Measurements from ENCODE around the gene SNX25.

SNX25 gene

DNA sequence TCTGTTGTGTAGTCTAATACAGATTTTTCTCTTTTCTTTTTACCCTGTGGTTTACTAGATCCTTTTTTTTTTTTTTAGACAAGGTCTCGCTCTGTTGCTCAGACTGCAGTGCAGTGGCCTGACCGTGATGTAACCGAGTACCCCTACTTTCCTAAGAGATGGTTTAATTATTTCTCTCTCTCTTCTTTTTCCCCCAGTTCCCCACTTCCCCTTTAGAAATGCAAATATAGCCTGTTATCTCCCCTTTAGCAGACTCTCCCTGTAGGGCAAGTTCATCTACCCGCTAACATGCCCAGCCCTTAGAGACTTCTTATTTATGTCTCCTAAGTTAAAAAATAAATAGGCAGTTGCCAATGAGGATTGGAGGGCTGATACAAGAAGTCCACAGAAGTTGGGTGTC is 4.5 kb downstream of the SNX25 start:
- Histone ChIP-seq H3K4me3 (0 out of 2 replicates have a peak overlapping the region, but pooled peaks have one; percentile 1), H3K36me3 (no peaks in the 10 kb centered on the region), H4K20me1 (peaks cover 54% of the 10 kb centered on the region), H3K4me1 (peaks cover 79% of the 10 kb centered on the region), H3K27me3 (0 out of 2 replicates have a peak, but pooled peaks cover 11% of the 10 kb centered on the region), H3K4me2 (peak overlapping the region; percentile 95), H3K9me3 (no peaks in the 10 kb centered on the region), H3K27ac (0 out of 2 replicates have a peak overlapping the region, but pooled peaks have one; percentile 35), H3K9ac (no peak overlapping the region)
- TF ChIP-seq Cebpa-rat (IDR thresholded peaks at IDR 0.05) = no peak

GRCh38 chr4:185215261-185215660 is 5.9 kb downstream of the SNX25 start:
- Histone ChIP-seq H3K9ac (no peak overlapping the region), H3K36me3 (no peaks in the 10 kb centered on the region), H3K9me3 (no peaks in the 10 kb centered on the region), H3K27ac (no peak overlapping the region), H4K20me1 (peaks cover 57% of the 10 kb centered on the region), H3K27me3 (0 out of 2 replicates have a peak, but pooled peaks cover 8% of the 10 kb centered on the region), H3K4me1 (peaks cover 88% of the 10 kb centered on the region), H3K4me2 (peak overlapping the region; percentile 26; the same call in 1 of the 2 replicates), H3K4me3 (no peak overlapping the region)
- TF ChIP-seq Cebpa-rat (IDR thresholded peaks at IDR 0.05) = no peak

DNA sequence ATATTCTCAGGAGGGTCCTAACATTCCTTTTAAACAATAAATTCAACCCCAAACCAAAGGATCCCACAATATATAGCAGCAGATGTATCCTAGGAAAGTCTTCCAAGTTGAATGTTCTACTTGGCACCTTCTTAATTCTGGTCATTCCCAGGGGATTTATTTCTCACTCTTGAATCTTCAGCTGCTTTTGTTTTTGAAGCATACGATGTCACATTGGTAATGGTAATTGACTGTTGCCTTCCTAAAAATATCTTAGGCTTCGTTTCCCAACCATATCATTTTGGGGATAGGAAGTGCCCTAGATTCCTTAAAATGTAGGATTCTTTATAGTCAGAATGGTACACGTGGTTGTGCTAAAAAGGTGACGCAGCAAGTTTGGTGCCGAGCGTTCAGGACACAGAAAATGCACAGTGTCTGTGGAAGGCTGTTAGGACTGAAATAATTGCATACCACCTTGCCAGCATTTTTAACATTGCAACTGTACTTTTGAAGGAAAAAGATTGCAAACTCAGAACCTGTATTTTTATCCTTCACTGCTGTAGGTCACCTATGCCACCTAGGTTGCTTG is 8.1 kb downstream of the SNX25 start:
- Histone ChIP-seq H3K9me3 (peaks cover 14% of the 10 kb centered on the region), H3K4me1 (peaks cover 68% of the 10 kb centered on the region), H3K4me3 (no peak overlapping the region), H3K27ac (no peak overlapping the region), H3K36me3 (peaks cover 11% of the 10 kb centered on the region; the same call in 1 of the 2 replicates), H3K4me2 (peak overlapping the region; percentile 32; the same call in 1 of the 2 replicates), H3K9ac (no peak overlapping the region), H3K27me3 (no peaks in the 10 kb centered on the region), H4K20me1 (peaks cover 34% of the 10 kb centered on the region)
- TF ChIP-seq Cebpa-rat (IDR thresholded peaks at IDR 0.05) = no peak

DNA sequence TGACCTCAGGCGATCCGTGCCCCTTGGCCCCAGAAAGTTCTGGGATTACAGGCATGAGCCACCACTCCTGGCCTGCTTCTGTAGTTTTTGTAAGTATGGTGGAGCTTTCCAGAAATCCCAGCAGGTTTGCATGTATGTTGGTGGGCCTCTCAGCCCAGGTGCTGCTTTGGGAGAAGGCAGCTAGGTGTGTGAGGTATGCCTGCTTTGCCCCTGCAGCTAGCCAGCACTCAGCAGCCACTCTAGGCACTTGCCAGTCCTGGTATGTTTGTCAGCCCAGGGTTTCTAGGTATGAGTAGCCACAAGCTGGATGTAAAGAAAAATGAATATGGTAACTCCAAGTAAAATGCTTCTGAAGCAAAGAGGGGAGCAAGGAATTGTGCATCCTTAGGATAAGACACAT is 8.9 kb downstream of the SNX25 start:
- Histone ChIP-seq H3K4me1 (peaks cover 60% of the 10 kb centered on the region), H4K20me1 (peaks cover 26% of the 10 kb centered on the region), H3K27ac (no peak overlapping the region), H3K4me3 (no peak overlapping the region), H3K36me3 (peaks cover 17% of the 10 kb centered on the region), H3K9me3 (peaks cover 22% of the 10 kb centered on the region), H3K4me2 (no peak overlapping the region), H3K27me3 (no peaks in the 10 kb centered on the region), H3K9ac (no peak overlapping the region)
- no peak for TF ChIP-seq Cebpa-rat (IDR thresholded peaks at IDR 0.05)

GRCh38 chr4:185219551-185220344 is 10.3 kb downstream of the SNX25 start:
- Histone ChIP-seq H3K9ac (no peak overlapping the region), H3K4me3 (no peak overlapping the region), H4K20me1 (peaks cover 17% of the 10 kb centered on the region; the same call in 1 of the 2 replicates), H3K27ac (no peak overlapping the region), H3K9me3 (peaks cover 29% of the 10 kb centered on the region), H3K36me3 (peaks cover 22% of the 10 kb centered on the region), H3K4me2 (peak overlapping the region; percentile 23; the same call in 1 of the 2 replicates), H3K4me1 (peaks cover 46% of the 10 kb centered on the region), H3K27me3 (no peaks in the 10 kb centered on the region)
- no peak for TF ChIP-seq Cebpa-rat (IDR thresholded peaks at IDR 0.05)

DNA sequence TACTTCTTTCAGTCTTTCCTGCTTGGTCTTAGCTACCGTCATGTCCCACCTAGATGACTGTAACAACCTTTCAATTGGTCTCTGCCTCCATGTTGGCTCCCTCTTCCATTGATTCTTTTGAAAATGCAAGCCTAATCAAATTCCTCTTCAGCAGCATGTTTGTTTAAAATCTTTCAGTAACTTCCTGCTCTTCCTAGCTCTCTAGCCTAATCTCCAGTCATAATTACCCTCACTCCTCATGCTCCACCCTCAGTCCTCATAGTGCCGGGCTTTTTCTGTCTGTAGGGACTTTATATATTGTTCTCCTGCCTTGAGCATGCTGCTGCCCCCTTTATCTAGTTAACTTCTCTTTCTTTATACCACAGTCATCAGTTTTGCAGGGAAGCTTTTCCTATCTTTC is 12.1 kb downstream of the SNX25 start:
- H3K9ac ChIP-seq = no peak overlapping the region
- H3K27ac ChIP-seq = no peak overlapping the region
- peaks cover 29% of the 10 kb centered on the region for H3K9me3 ChIP-seq
- peaks cover 31% of the 10 kb centered on the region; the same call in 1 of the 2 replicates for H4K20me1 ChIP-seq
- H3K4me1 ChIP-seq = peaks cover 28% of the 10 kb centered on the region
- no peak for TF ChIP-seq Cebpa-rat (IDR thresholded peaks at IDR 0.05)
- no peak overlapping the region for H3K4me2 ChIP-seq
- no peaks in the 10 kb centered on the region for H3K27me3 ChIP-seq
- H3K36me3 ChIP-seq = peaks cover 22% of the 10 kb centered on the region
- H3K4me3 ChIP-seq = no peak overlapping the region

DNA sequence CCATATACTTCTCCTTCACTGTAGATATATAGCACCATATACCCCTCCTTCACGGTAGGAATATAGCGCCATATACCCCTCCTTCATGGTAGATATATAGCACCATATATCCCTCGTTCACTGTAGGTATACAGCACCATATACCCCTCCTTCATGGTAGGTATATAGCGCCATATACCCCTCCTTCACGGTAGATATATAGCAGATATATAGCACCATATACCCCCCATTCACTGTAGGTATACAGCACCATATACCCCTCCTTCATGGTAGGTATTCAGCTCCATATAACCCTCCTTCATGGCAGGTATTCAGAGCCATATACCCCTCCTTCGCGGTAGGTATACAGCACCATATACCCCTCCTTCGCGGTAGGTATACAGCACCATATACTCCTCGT is 12.5 kb downstream of the SNX25 start:
- no peak for TF ChIP-seq Cebpa-rat (IDR thresholded peaks at IDR 0.05)
- H3K27me3 ChIP-seq = no peaks in the 10 kb centered on the region
- no peak overlapping the region for H3K27ac ChIP-seq
- H4K20me1 ChIP-seq = peaks cover 35% of the 10 kb centered on the region
- no peak overlapping the region for H3K9ac ChIP-seq
- H3K4me2 ChIP-seq = no peak overlapping the region
- peaks cover 29% of the 10 kb centered on the region for H3K9me3 ChIP-seq
- peaks cover 24% of the 10 kb centered on the region for H3K4me1 ChIP-seq
- H3K36me3 ChIP-seq = peaks cover 22% of the 10 kb centered on the region
- no peak overlapping the region for H3K4me3 ChIP-seq

DNA sequence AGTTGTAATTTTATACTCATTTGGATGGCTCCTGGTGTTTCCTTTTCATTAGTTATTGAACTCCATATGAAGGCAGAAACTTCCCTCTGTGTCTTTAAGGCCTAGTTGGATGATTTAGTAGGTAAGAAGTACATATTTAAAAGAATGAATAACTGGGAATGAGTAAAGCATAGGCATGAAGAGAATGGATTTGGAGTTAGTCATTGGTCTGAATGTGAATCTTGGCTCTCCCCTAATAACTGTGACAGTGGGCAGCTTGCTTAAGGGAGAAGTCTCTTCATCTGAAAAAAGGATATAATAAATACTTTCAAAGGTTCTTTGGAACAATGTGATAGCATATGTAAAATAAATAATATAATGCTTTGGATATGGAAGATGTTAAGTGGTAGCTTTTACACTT is 13.2 kb downstream of the SNX25 start:
- Histone ChIP-seq H4K20me1 (peaks cover 42% of the 10 kb centered on the region), H3K27ac (no peak overlapping the region), H3K27me3 (no peaks in the 10 kb centered on the region), H3K9me3 (peaks cover 29% of the 10 kb centered on the region), H3K36me3 (peaks cover 22% of the 10 kb centered on the region), H3K9ac (no peak overlapping the region), H3K4me3 (no peak overlapping the region), H3K4me1 (peaks cover 17% of the 10 kb centered on the region), H3K4me2 (no peak overlapping the region)
- TF ChIP-seq Cebpa-rat (IDR thresholded peaks at IDR 0.05) = no peak

GRCh38 chr4:185224597-185224996 is 15.2 kb downstream of the SNX25 start:
- no peaks in the 10 kb centered on the region for H3K27me3 ChIP-seq
- peaks cover 46% of the 10 kb centered on the region for H4K20me1 ChIP-seq
- peaks cover 26% of the 10 kb centered on the region for H3K36me3 ChIP-seq
- no peak overlapping the region for H3K27ac ChIP-seq
- peaks cover 5% of the 10 kb centered on the region for H3K4me1 ChIP-seq
- H3K4me3 ChIP-seq = no peak overlapping the region
- H3K4me2 ChIP-seq = no peak overlapping the region
- peaks cover 29% of the 10 kb centered on the region for H3K9me3 ChIP-seq
- no peak overlapping the region for H3K9ac ChIP-seq
- no peak for TF ChIP-seq Cebpa-rat (IDR thresholded peaks at IDR 0.05)

GRCh38 chr4:185225940-185226339 is 16.5 kb downstream of the SNX25 start:
- no peaks in the 10 kb centered on the region for H3K27me3 ChIP-seq
- no peak overlapping the region for H3K27ac ChIP-seq
- H3K4me3 ChIP-seq = no peak overlapping the region
- H3K36me3 ChIP-seq = peaks cover 23% of the 10 kb centered on the region
- peaks cover 50% of the 10 kb centered on the region for H4K20me1 ChIP-seq
- no peaks in the 10 kb centered on the region for H3K4me1 ChIP-seq
- no peak overlapping the region for H3K9ac ChIP-seq
- peaks cover 29% of the 10 kb centered on the region for H3K9me3 ChIP-seq
- no peak for TF ChIP-seq Cebpa-rat (IDR thresholded peaks at IDR 0.05)
- no peak overlapping the region for H3K4me2 ChIP-seq

Data from BLaER1 (cell line).